Osteoblast (primary cell): ENCODE measurements around the gene SLC9A9. TPM values are rescaled to one million over a fixed set of nuclear protein-coding genes. Genes with fewer than 3 reads are reported as not detected.

Experiments
- DNase-seq: peaks from one replicate; pipeline ENCODE4 v3.0.0; 2011; ENCODE audit warnings: low spot score, mixed read lengths; ENCODE audit not compliant: insufficient read length; ENCODE audit errors: missing footprints
- H2AFZ ChIP-seq: 2 replicates; pipeline ENCODE4 v1.6.0; 2011; ENCODE audit warnings: mild to moderate bottlenecking, low read length
- H3K27ac ChIP-seq: 2 replicates; pipeline ENCODE4 v1.5.1; 2011; ENCODE audit warnings: mild to moderate bottlenecking, low read depth, low read length, moderate library complexity
- H3K27me3 ChIP-seq: 2 replicates; pipeline ENCODE4 v1.6.0; 2012; ENCODE audit warnings: mild to moderate bottlenecking, control low read depth, inconsistent platforms, low read length, moderate library complexity; ENCODE audit not compliant: insufficient read depth
- H3K36me3 ChIP-seq: 2 replicates; pipeline ENCODE4 v1.5.1; 2011; ENCODE audit warnings: mild to moderate bottlenecking, low read length, control low read depth, moderate library complexity; ENCODE audit not compliant: insufficient read depth
- H3K4me1 ChIP-seq: 2 replicates; pipeline ENCODE4 v1.5.1; 2011; ENCODE audit warnings: mild to moderate bottlenecking, low read length, control low read depth, moderate library complexity; ENCODE audit not compliant: insufficient read depth
- H3K4me2 ChIP-seq: 2 replicates; pipeline ENCODE4 v1.6.0; 2011; ENCODE audit warnings: mild to moderate bottlenecking, low read length; ENCODE audit not compliant: insufficient read depth
- H3K4me3 ChIP-seq: fragments of 200-600 bp; sonication (generic); 3 replicates; pipeline ENCODE4 v1.5.1; 2012; ENCODE audit warnings: mild to moderate bottlenecking, low read length, inconsistent platforms; ENCODE audit not compliant: insufficient read depth
- H3K79me2 ChIP-seq: 2 replicates; pipeline ENCODE4 v1.6.0; 2012; ENCODE audit warnings: mild to moderate bottlenecking, low read length, control low read depth, inconsistent platforms; ENCODE audit not compliant: insufficient read depth
- H3K9me3 ChIP-seq: 2 replicates; pipeline ENCODE4 v1.5.1; 2011; ENCODE audit warnings: low read depth, low read length, control low read depth
- H4K20me1 ChIP-seq: 2 replicates; pipeline ENCODE4 v1.6.0; 2012; ENCODE audit warnings: mild to moderate bottlenecking, low read length, control low read depth; ENCODE audit not compliant: insufficient read depth
- CTCF ChIP-seq: IDR thresholded peaks from 2 replicates; pipeline ENCODE4 v1.5.1; 2011; ENCODE audit warnings: mild to moderate bottlenecking, low read depth, low read length, moderate library complexity; ENCODE audit errors: extremely low read depth
- total RNA-seq: library from RNA; depleted of rRNA; stranded (reverse); fragments of >200 nt; gene quantifications from 2 replicates; pipeline ENCODE4 v1.2.3, GENCODE V29; 2012

The SLC9A9 gene
- total RNA-seq, 1 donor: 6.5 TPM

GRCh38 chr3:143482106-143483088 is 365.9 kb downstream of the SLC9A9 start:
- Histone ChIP-seq H3K27ac (no peak overlapping the region), H2AFZ (no peak overlapping the region), H3K4me3 (no peak overlapping the region), H3K27me3 (no peaks in the 10 kb centered on the region), H3K4me1 (peaks cover 19% of the 10 kb centered on the region), H3K9me3 (no peaks in the 10 kb centered on the region), H4K20me1 (no peaks in the 10 kb centered on the region), H3K79me2 (no peaks in the 10 kb centered on the region), H3K4me2 (peak overlapping the region; percentile 20), H3K36me3 (no peaks in the 10 kb centered on the region)
- peak; percentile 57 for DNase-seq
- no peak for TF ChIP-seq CTCF

GRCh38 chr3:143480344-143480743 is 367.9 kb downstream of the SLC9A9 start:
- no peak overlapping the region for H3K27ac ChIP-seq
- H3K4me2 ChIP-seq: no peak overlapping the region

GRCh38 chr3:143479727-143480126 is 368.5 kb downstream of the SLC9A9 start:
- Histone ChIP-seq H4K20me1 (no peaks in the 10 kb centered on the region), H2AFZ (no peak overlapping the region), H3K4me1 (peaks cover 19% of the 10 kb centered on the region), H3K4me2 (no peak overlapping the region), H3K27ac (no peak overlapping the region), H3K27me3 (no peaks in the 10 kb centered on the region), H3K79me2 (no peaks in the 10 kb centered on the region), H3K9me3 (no peaks in the 10 kb centered on the region), H3K36me3 (no peaks in the 10 kb centered on the region), H3K4me3 (no peak overlapping the region)
- no peak for TF ChIP-seq CTCF
- no peak for DNase-seq

More at GRCh38 chr3:143480344-143480743, 367.9 kb downstream of the SLC9A9 start:
- peak; percentile 57 for DNase-seq
- Histone ChIP-seq H3K9me3 (no peaks in the 10 kb centered on the region), H2AFZ (no peak overlapping the region), H3K4me1 (peaks cover 19% of the 10 kb centered on the region), H3K36me3 (no peaks in the 10 kb centered on the region), H3K79me2 (no peaks in the 10 kb centered on the region), H4K20me1 (no peaks in the 10 kb centered on the region), H3K27me3 (no peaks in the 10 kb centered on the region), H3K4me3 (no peak overlapping the region)
- TF ChIP-seq CTCF: no peak

- H3K4me2 ChIP-seq: no peak overlapping the region
Measured at GRCh38 chr3:143478115-143478693, 370.1 kb downstream of the SLC9A9 start.

More at GRCh38 chr3:143478115-143478693, 370.1 kb downstream of the SLC9A9 start:
- Histone ChIP-seq H2AFZ (peak overlapping the region; percentile 3), H3K4me3 (no peak overlapping the region), H3K27ac (no peak overlapping the region), H4K20me1 (no peaks in the 10 kb centered on the region), H3K36me3 (no peaks in the 10 kb centered on the region), H3K4me1 (peaks cover 19% of the 10 kb centered on the region), H3K9me3 (no peaks in the 10 kb centered on the region), H3K79me2 (no peaks in the 10 kb centered on the region), H3K27me3 (no peaks in the 10 kb centered on the region)
- DNase-seq: peak; percentile 42
- no peak for TF ChIP-seq CTCF
